Kidney epithelial cell (primary cell): ENCODE data around the gene ZNF76. TPM values are rescaled to one million over a fixed set of nuclear protein-coding genes. Genes with fewer than 3 reads are reported as not detected.

Experiments used
- DNase-seq: peaks from one replicate; pipeline ENCODE4 v3.0.0-alpha.2; 2010; ENCODE audit warnings: low read depth
- H3K27me3 ChIP-seq: 2 replicates; pipeline ENCODE4 v1.6.0; 2011; ENCODE audit warnings: low read length; ENCODE audit not compliant: control insufficient read depth, insufficient read depth
- H3K36me3 ChIP-seq: 2 replicates; pipeline ENCODE4 v1.5.1; 2011; ENCODE audit warnings: low read length; ENCODE audit not compliant: control insufficient read depth, insufficient read depth
- H3K4me3 ChIP-seq: 2 replicates; pipeline ENCODE4 v1.5.1; 2011; ENCODE audit warnings: low read depth, mild to moderate bottlenecking, control low read depth, low read length
- total RNA-seq: library from RNA; depleted of rRNA; stranded (reverse); fragments of >200 nt; gene quantifications from 2 replicates; pipeline ENCODE4 v1.2.3, GENCODE V29; 2015
- TF ChIP-seq, protein P1 (sequence below): IDR thresholded peaks from 2 replicates; pipeline ENCODE4 v1.5.1; 2011; ENCODE audit warnings: mild to moderate bottlenecking, moderate library complexity, low read length, control low read depth, inconsistent platforms; ENCODE audit not compliant: insufficient read depth, poor library complexity, severe bottlenecking

The ZNF76 gene
- total RNA-seq, 1 donor from 2014 or later, result 21.2 TPM

DNA sequence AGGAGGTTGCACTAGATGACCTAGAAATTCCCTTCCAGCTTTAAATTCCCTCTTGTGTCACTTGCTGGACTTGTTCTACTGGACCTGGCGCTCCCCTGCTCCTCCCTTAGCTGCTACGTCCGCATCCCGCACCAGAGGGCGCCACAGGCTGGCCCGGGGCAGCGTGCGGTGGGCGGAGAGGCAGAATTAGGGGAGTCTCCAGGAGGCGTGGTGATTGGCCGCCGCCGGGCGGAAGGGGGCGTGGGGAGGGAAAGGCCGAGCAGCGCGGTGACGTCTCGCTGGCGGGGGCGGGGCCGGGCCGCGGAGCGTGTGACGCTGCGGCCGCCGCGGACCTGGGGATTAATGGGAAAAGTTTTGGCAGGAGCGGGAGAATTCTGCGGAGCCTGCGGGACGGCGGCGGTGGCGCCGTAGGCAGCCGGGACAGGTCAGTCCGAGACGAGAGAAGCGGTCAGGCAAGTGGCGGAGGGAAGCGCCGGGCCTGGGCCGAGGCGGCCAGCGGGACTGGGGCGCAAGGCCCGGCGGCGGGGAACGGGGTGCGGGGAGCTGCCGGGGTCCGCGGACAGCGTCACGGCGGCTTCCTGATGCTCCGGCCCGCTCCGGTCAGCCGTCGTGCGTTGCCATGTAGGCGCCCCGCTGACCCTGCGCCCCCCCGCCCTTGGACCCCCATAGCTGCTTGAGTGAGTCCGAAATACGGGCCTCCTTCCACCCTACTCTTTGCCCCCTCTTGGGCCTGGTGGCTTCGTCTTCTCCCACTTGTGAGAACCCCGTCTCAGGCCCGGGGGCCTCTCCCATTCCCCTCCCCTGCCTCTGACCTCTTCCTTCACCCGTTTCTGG, 82.9 kb downstream of the ZNF76 start, which contains the start of gene PPARD:
Gene PPARD (plus strand): TSS at position 301 of the 834 bp plus-strand sequence. CDS start 68,530 bp downstream, outside the sequence.
- Histone ChIP-seq H3K36me3 (no peaks in the 10 kb centered on the region), H3K4me3 (peak within 1 kb of the TSS; percentile 71)
- DNase-seq, result no peak

DNA sequence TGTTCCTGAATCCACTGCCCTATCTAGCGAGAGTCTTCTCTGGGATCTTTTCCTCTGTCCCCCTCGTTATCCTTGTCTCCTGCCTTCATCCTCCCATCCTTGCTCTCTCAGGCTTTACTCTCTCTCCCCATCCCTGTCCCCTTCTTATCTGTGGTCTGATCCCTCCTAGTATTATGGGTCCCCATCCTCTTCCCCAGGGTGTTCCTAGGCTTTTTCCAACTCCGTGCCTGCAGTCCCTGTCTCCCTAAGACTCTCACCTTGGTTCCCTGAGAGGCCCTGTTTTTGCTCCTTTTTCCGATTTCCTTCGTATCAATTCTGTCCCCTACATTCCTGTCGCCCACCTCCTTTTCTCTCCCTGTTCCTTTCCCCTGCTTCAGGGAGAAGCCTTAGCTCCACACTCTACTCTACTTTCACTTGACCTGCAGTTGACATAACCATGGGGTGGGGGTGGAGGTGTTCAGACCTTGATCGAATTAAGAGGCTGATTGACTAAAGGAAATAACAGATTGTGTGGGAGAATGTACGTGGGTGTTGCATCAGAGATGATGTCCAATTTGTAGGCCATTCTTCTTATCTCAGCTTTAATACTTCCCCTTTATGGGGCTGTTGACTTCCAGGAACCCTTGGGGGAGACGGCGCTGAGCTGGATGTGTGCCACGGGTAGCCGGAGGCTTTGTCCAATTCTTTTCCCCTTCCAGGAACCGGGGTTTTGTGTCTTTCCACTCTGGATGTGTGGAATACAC, 83.7 kb downstream of the ZNF76 start:
- no peak for DNase-seq
- TF ChIP-seq, protein P1, sequence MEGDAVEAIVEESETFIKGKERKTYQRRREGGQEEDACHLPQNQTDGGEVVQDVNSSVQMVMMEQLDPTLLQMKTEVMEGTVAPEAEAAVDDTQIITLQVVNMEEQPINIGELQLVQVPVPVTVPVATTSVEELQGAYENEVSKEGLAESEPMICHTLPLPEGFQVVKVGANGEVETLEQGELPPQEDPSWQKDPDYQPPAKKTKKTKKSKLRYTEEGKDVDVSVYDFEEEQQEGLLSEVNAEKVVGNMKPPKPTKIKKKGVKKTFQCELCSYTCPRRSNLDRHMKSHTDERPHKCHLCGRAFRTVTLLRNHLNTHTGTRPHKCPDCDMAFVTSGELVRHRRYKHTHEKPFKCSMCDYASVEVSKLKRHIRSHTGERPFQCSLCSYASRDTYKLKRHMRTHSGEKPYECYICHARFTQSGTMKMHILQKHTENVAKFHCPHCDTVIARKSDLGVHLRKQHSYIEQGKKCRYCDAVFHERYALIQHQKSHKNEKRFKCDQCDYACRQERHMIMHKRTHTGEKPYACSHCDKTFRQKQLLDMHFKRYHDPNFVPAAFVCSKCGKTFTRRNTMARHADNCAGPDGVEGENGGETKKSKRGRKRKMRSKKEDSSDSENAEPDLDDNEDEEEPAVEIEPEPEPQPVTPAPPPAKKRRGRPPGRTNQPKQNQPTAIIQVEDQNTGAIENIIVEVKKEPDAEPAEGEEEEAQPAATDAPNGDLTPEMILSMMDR, result no peak
- Histone ChIP-seq H3K27me3 (no peaks in the 10 kb centered on the region), H3K36me3 (no peaks in the 10 kb centered on the region), H3K4me3 (peak overlapping the region; percentile 71)

More for the DNA sequence above, 82.9 kb downstream of the ZNF76 start, which contains the start of gene PPARD:
- TF ChIP-seq, protein P1, result peak; percentile 96
- no peaks in the 10 kb centered on the region for H3K27me3 ChIP-seq

DNA sequence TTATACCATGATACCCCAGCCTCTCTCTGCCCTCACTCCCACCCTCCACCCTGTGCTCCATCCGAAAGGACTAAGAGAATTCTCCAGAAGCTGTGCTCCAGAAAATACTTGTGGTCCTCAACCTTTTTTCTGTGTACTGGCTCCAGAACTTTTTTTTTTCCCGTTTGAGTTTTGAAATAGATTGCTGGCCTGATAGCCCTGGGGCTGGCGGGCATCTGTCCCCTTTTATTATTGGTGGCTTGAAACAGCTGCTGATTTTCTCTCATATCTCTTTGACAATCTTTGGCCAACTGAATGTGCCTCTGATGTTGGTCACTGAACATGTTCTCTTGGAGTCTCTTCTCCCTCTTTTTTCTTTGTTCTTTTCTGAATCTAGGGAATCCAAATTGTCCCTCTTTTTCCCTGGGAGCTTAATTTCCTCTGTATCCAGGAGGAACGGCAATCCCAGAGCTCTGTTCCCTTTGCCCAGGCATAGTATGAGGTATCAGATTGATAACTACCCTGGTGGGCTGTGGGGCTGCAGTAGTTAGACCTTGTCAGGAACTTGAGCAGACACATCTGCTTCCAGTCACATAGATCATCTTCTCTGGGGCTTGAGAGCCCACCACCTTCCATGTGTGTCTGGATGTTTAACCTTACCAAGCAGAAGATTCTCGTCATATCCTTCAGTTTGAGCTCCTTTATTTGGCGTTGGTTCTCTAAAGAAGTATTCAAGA, 84.5 kb downstream of the ZNF76 start:
- Histone ChIP-seq H3K4me3 (peak overlapping the region; percentile 71), H3K27me3 (no peaks in the 10 kb centered on the region), H3K36me3 (no peaks in the 10 kb centered on the region)
- no peak for DNase-seq
- TF ChIP-seq, protein P1, result no peak

Other genes with a start within 250 kb of the ZNF76 start
- 0.41 TPM in 1 of 2 replicates, not detected in the other for gene TCP11, start 118.4 kb upstream of the ZNF76 start, total RNA-seq
- 1.4 and 1.8 TPM in 2 replicates for gene SCUBE3, start 45.8 kb upstream of the ZNF76 start, total RNA-seq
- 3.2 and 3.6 TPM in 2 replicates for gene DEF6, start 38.1 kb downstream of the ZNF76 start, total RNA-seq
- gene PPARD, start 82.8 kb downstream of the ZNF76 start, total RNA-seq, result 13.5 and 15.0 TPM in 2 replicates
- 5.8 and 6.6 TPM in 2 replicates for gene FANCE, start 192.6 kb downstream of the ZNF76 start, total RNA-seq
- 1,851 and 1,876 TPM in 2 replicates for gene RPL10A, start 208.7 kb downstream of the ZNF76 start, total RNA-seq
- 18.1 and 23.8 TPM in 2 replicates for gene TEAD3, start 237.3 kb downstream of the ZNF76 start, total RNA-seq